Measurements from ENCODE around the gene PSD2. TPM values are rescaled to one million over a fixed set of nuclear protein-coding genes. Genes with fewer than 3 reads are reported as not detected.

The PSD2 gene
- polyA plus RNA-seq, 3 donors: not detected

DNA sequence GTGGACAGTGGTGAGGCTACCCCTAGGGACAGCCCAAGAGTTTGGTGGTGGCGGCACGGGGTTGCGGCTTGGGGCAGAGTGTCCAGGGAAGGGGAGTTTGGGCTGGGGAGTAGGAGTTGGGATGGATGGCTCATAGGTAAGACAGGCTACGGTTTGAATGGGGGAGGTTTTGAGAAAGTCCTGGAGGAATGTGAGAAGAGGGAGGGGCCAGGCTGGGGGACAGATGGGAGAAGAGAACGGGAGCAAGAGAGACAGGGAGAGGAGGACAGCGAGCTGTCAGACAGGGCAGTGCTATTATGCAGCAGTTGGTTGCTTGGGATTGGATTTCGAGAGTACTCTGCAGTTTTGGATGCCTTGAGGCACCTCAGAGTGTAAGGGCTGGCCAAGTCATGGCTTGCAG lies 24.5 kb downstream of the PSD2 start:
- no peaks in the 10 kb centered on the region for H3K4me1 ChIP-seq (ENCODE audit: control insufficient read depth in 1 of 2, insufficient read depth in 2 of 2, low read length in 2 of 2)
- 72% methylated on average over 7 of the region's 7 CpGs for WGBS (ENCODE audit: insufficient coverage)
- no peak overlapping the region for H2AFZ ChIP-seq (ENCODE audit: insufficient read depth, low read depth, low read length, poor library complexity, severe bottlenecking)
- Mint-ChIP-seq H3K27me3 (ENCODE audit: low read depth in 3 of 3) (peaks cover 10 to 17% (median 14%) of the 10 kb centered on the region in 3 donors), H3K9me3 (peaks cover 0 to 8% (median 4%) of the 10 kb centered on the region in 7 donors), H3K4me1 (no peaks in the 10 kb centered on the region), H3K36me3 (no peaks in the 10 kb centered on the region), H3K4me3 (no peak overlapping the region), H3K27ac (no peak overlapping the region)
- DNase-seq: no peak
- no peaks in the 10 kb centered on the region for H4K20me1 ChIP-seq (ENCODE audit: insufficient read depth, low read length)
- TF ChIP-seq, protein P1, sequence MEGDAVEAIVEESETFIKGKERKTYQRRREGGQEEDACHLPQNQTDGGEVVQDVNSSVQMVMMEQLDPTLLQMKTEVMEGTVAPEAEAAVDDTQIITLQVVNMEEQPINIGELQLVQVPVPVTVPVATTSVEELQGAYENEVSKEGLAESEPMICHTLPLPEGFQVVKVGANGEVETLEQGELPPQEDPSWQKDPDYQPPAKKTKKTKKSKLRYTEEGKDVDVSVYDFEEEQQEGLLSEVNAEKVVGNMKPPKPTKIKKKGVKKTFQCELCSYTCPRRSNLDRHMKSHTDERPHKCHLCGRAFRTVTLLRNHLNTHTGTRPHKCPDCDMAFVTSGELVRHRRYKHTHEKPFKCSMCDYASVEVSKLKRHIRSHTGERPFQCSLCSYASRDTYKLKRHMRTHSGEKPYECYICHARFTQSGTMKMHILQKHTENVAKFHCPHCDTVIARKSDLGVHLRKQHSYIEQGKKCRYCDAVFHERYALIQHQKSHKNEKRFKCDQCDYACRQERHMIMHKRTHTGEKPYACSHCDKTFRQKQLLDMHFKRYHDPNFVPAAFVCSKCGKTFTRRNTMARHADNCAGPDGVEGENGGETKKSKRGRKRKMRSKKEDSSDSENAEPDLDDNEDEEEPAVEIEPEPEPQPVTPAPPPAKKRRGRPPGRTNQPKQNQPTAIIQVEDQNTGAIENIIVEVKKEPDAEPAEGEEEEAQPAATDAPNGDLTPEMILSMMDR (IDR thresholded peaks at IDR 0.05): no peak
- no peaks in the 10 kb centered on the region for H3K36me3 ChIP-seq (replicated peaks in 1 of 2; ENCODE audit: control insufficient read depth in 1 of 2, insufficient read depth in 2 of 2, low read length in 2 of 2)
- no peaks in the 10 kb centered on the region for H3K27me3 ChIP-seq (ENCODE audit: control insufficient read depth in 2 of 2, insufficient read depth in 2 of 2, low read length in 2 of 2)
- H3K27ac ChIP-seq (ENCODE audit: low read depth in 1 of 2, low read length in 2 of 2): no peak overlapping the region
- peaks cover 0 to 3% of the 10 kb centered on the region in 2 donors for H3K9me3 ChIP-seq (replicated peaks in 1 of 2; ENCODE audit: control insufficient read depth in 1 of 2, insufficient read depth in 1 of 2, low read length in 2 of 2)
- intact Hi-C loops (cut with micrococcal nuclease): no loop called here
- H3K9ac ChIP-seq (ENCODE audit: insufficient read depth, low read length, poor library complexity, severe bottlenecking): no peak overlapping the region
- H3K79me2 ChIP-seq (ENCODE audit: insufficient read depth, low read length): no peaks in the 10 kb centered on the region
- no peak overlapping the region for H3K4me3 ChIP-seq (replicated peaks in 1 of 3; ENCODE audit: low read depth in 2 of 3, low read length in 3 of 3)
- no peak overlapping the region for H3K4me2 ChIP-seq (replicated peaks; ENCODE audit: extremely low read depth, low read length, poor library complexity, severe bottlenecking)

DNA sequence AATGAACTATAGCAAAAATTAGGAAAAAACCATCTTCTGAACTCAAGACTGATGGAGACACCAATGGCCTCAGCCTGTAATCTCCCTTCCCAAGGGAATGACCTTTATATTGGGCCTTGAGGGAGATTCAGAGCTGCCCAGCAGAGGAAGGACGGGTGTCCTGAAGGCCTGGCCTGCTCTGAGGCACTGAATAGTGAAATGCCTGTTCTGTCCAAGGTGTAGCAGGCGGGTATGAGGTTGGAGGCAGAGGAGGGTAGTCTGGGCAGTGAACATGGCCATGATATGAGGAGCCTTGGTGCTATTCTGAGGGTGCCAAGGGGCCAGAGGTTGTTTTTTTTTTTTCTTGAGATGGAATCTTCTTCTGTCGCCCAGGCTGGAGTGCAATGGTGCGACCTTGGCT lies 25.0 kb downstream of the PSD2 start:
- intact Hi-C loops (cut with micrococcal nuclease): no loop called here
- Histone ChIP-seq H3K9ac (ENCODE audit: insufficient read depth, low read length, poor library complexity, severe bottlenecking) (no peak overlapping the region), H3K9me3 (replicated peaks in 1 of 2; ENCODE audit: control insufficient read depth in 1 of 2, insufficient read depth in 1 of 2, low read length in 2 of 2) (peaks cover 0 to 3% of the 10 kb centered on the region in 2 donors), H3K27ac (ENCODE audit: low read depth in 1 of 2, low read length in 2 of 2) (no peak overlapping the region), H3K4me3 (replicated peaks in 1 of 3; ENCODE audit: low read depth in 2 of 3, low read length in 3 of 3) (no peak overlapping the region), H3K4me1 (ENCODE audit: control insufficient read depth in 1 of 2, insufficient read depth in 2 of 2, low read length in 2 of 2) (no peaks in the 10 kb centered on the region), H2AFZ (ENCODE audit: insufficient read depth, low read depth, low read length, poor library complexity, severe bottlenecking) (no peak overlapping the region), H3K36me3 (replicated peaks in 1 of 2; ENCODE audit: control insufficient read depth in 1 of 2, insufficient read depth in 2 of 2, low read length in 2 of 2) (no peaks in the 10 kb centered on the region), H3K27me3 (ENCODE audit: control insufficient read depth in 2 of 2, insufficient read depth in 2 of 2, low read length in 2 of 2) (no peaks in the 10 kb centered on the region), H4K20me1 (ENCODE audit: insufficient read depth, low read length) (no peaks in the 10 kb centered on the region), H3K4me2 (replicated peaks; ENCODE audit: extremely low read depth, low read length, poor library complexity, severe bottlenecking) (no peak overlapping the region), H3K79me2 (ENCODE audit: insufficient read depth, low read length) (no peaks in the 10 kb centered on the region)
- Mint-ChIP-seq H3K9me3 (peaks cover 0 to 8% (median 4%) of the 10 kb centered on the region in 7 donors), H3K4me3 (no peak overlapping the region), H3K4me1 (no peaks in the 10 kb centered on the region), H3K27ac (no peak overlapping the region), H3K27me3 (ENCODE audit: low read depth in 3 of 3) (peaks cover 6 to 19% (median 16%) of the 10 kb centered on the region in 3 donors), H3K36me3 (no peaks in the 10 kb centered on the region)
- no peak for DNase-seq
- 69% methylated on average over 2 of the region's 4 CpGs for WGBS (ENCODE audit: insufficient coverage)
- TF ChIP-seq, protein P1 (IDR thresholded peaks at IDR 0.05): no peak
